HEK293 (cell line): ENCODE measurements around the gene MBLAC2.

Experiments
- CTCF ChIA-PET: fragments of 350-600 bp; formaldehyde crosslinking; extraction: SDS; loops from one replicate; lab custom pipeline; 2021; ENCODE audit warnings: antibody characterized with exemption; lab: Yijun Ruan, JAX
- POLR2A ChIA-PET: fragments of 300-600 bp; formaldehyde crosslinking; extraction: SDS; loops from one replicate; lab custom pipeline; 2020; ENCODE audit warnings: antibody characterized with exemption, inconsistent platforms; lab: Yijun Ruan, JAX
- H3K27ac ChIP-seq: fragments of 200-500 bp; sonication (Bioruptor generic); 2 replicates; pipeline ENCODE4 v1.5.1; 2014; ENCODE audit warnings: low read depth, low read length, control low read depth, inconsistent platforms; ENCODE audit errors: extremely low read depth
- H3K36me3 ChIP-seq, 2 experiments: fragments of 200-500 bp in 1 of 2; sonication (Bioruptor generic) in 1 of 2; 1 replicate in 1 of 2; 2 replicates in 1 of 2; pipeline ENCODE4 v1.5.1; 2014 to 2017; ENCODE audit warnings: inconsistent platforms in 2 of 2, low read length in 2 of 2; ENCODE audit not compliant: control insufficient read depth in 2 of 2, insufficient read depth in 1 of 2
- H3K4me1 ChIP-seq: fragments of 200-500 bp; sonication (Bioruptor generic); 2 replicates; pipeline ENCODE4 v1.5.1; 2014; ENCODE audit warnings: mild to moderate bottlenecking, low read length, inconsistent platforms; ENCODE audit not compliant: control insufficient read depth, insufficient read depth
- H3K4me3 ChIP-seq: 2 replicates; pipeline ENCODE4 v1.5.1; 2011; ENCODE audit warnings: low read depth, mild to moderate bottlenecking, control low read depth, low read length, moderate library complexity
- H3K9me3 ChIP-seq: fragments of 200-500 bp; sonication (Bioruptor generic); 2 replicates; pipeline ENCODE4 v1.5.1; 2014; ENCODE audit warnings: low read depth, low read length, inconsistent platforms; ENCODE audit not compliant: control insufficient read depth, insufficient read depth
- HOXA7 ChIP-seq: sonication (generic); formaldehyde crosslinking; IDR thresholded peaks from 2 replicates; pipeline ENCODE4 v1.8.1; 2022; ENCODE audit warnings: missing genetic modification reagents, borderline replicate concordance
- OSR2 ChIP-seq: fragments of 450-650 bp; formaldehyde crosslinking; IDR thresholded peaks from 2 replicates; pipeline ENCODE4 v1.5.1; 2016; ENCODE audit warnings: missing biosample characterization, missing genetic modification characterization
- SP2 ChIP-seq: fragments of 450-650 bp; formaldehyde crosslinking; IDR thresholded peaks from 2 replicates; pipeline ENCODE4 v1.5.1; 2016; ENCODE audit warnings: missing biosample characterization, missing genetic modification characterization
- YY2 ChIP-seq: fragments of 450-650 bp; formaldehyde crosslinking; IDR thresholded peaks from 2 replicates; pipeline ENCODE4 v1.5.1; 2016; ENCODE audit warnings: missing biosample characterization, missing genetic modification characterization
- ZNF140 ChIP-seq: fragments of 450-650 bp; formaldehyde crosslinking; IDR thresholded peaks from 2 replicates; pipeline ENCODE4 v1.5.1; 2016; ENCODE audit warnings: missing biosample characterization, missing genetic modification characterization
- ZNF561 ChIP-seq: fragments of 450-650 bp; IDR thresholded peaks from 2 replicates; pipeline ENCODE4 v1.5.1; 2018; ENCODE audit warnings: missing biosample characterization, missing genetic modification characterization, borderline replicate concordance
- ZNF610 ChIP-seq: fragments of 450-650 bp; formaldehyde crosslinking; IDR thresholded peaks from 2 replicates; pipeline ENCODE4 v1.5.1; 2016; ENCODE audit warnings: missing biosample characterization, missing genetic modification characterization, borderline replicate concordance
- ZNF670 ChIP-seq: fragments of 450-650 bp; formaldehyde crosslinking; IDR thresholded peaks from 2 replicates; pipeline ENCODE4 v1.5.1; 2016; ENCODE audit warnings: missing biosample characterization, missing genetic modification characterization, low read depth
- ZNF76 ChIP-seq: fragments of 450-650 bp; formaldehyde crosslinking; IDR thresholded peaks from 2 replicates; pipeline ENCODE4; 2016; ENCODE audit warnings: low read depth, missing biosample characterization, missing genetic modification characterization, borderline replicate concordance
- ZNF837 ChIP-seq: fragments of 450-650 bp; formaldehyde crosslinking; IDR thresholded peaks from 2 replicates; pipeline ENCODE4 v1.5.1; 2016; ENCODE audit warnings: missing biosample characterization, missing genetic modification characterization
- ZSCAN23 ChIP-seq: fragments of 450-650 bp; formaldehyde crosslinking; IDR thresholded peaks from 2 replicates; pipeline ENCODE4 v1.5.1; 2016; ENCODE audit warnings: missing biosample characterization, missing genetic modification characterization
- ZXDB ChIP-seq: fragments of 450-650 bp; formaldehyde crosslinking; IDR thresholded peaks from 2 replicates; pipeline ENCODE4 v1.5.1; 2016; ENCODE audit warnings: missing biosample characterization, missing genetic modification characterization
- TF ChIP-seq, protein P1 (sequence below): fragments of 450-650 bp; formaldehyde crosslinking; IDR thresholded peaks from 2 replicates; pipeline ENCODE4 v1.5.1; 2016; ENCODE audit warnings: missing biosample characterization, missing genetic modification characterization
- TF ChIP-seq, protein P2 (sequence below): IDR thresholded peaks from 2 replicates; pipeline ENCODE4 v1.6.1; 2011; ENCODE audit warnings: mild to moderate bottlenecking, low read depth, low read length, borderline replicate concordance
- TF ChIP-seq, protein P3 (sequence below): fragments of 450-650 bp; formaldehyde crosslinking; IDR thresholded peaks from 2 replicates; pipeline ENCODE4 v1.5.1; 2017; ENCODE audit warnings: missing biosample characterization, mild to moderate bottlenecking, missing genetic modification characterization, moderate library complexity
- TF ChIP-seq, protein P4 (sequence below): fragments of 450-650 bp; formaldehyde crosslinking; conservative IDR thresholded peaks from 2 replicates; pipeline ENCODE4 v1.5.1; 2016; ENCODE audit warnings: low read depth, missing biosample characterization, missing genetic modification characterization
- TF ChIP-seq, protein P5 (sequence below): fragments of 450-650 bp; formaldehyde crosslinking; IDR thresholded peaks from 2 replicates; pipeline ENCODE4 v1.5.1; 2016; ENCODE audit warnings: missing biosample characterization, missing genetic modification characterization
- TF ChIP-seq, protein P6 (sequence below): fragments of 450-650 bp; formaldehyde crosslinking; IDR thresholded peaks from 2 replicates; pipeline ENCODE4 v1.5.1; 2016; ENCODE audit warnings: missing biosample characterization, missing genetic modification characterization

MBLAC2 gene

DNA sequence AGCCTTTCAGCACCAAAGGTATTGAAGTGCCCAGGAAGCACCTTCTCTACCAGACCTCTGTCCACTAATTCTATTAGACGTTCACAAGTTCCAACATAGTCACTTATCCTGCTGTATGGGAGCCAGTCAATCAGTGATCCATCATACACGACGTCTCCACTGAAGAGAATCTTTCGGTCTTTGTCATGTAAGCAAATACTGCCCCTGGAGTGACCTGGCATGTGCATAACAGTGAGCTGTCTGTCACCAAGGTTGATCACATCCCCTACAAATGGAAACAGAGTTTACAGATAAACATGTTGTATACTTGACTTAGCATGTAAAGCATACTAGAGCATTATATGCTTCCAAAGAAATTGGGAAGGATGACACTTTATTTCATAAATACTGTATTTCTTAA, 13.3 kb downstream of the MBLAC2 start:
- Histone ChIP-seq H3K4me1 (no peaks in the 10 kb centered on the region), H3K9me3 (no peaks in the 10 kb centered on the region), H3K4me3 (no peak overlapping the region), H3K27ac (no peak overlapping the region), H3K36me3 (no peaks in the 10 kb centered on the region)
- POLR2A ChIA-PET = interaction anchor here (1.4 kb wide), 1 partner anchor 13 kb away, joined by 5 read pairs; the partner anchor contains the start of genes MBLAC2 and POLR3G
- TF ChIP-seq ZXDB (tag by site-specific recombination) = no peak
- no peak for TF ChIP-seq SP2 (tag by site-specific recombination)
- no peak for TF ChIP-seq OSR2 (tag by site-specific recombination)
- no peak for TF ChIP-seq ZSCAN23 (tag by site-specific recombination)
- TF ChIP-seq, protein P1, sequence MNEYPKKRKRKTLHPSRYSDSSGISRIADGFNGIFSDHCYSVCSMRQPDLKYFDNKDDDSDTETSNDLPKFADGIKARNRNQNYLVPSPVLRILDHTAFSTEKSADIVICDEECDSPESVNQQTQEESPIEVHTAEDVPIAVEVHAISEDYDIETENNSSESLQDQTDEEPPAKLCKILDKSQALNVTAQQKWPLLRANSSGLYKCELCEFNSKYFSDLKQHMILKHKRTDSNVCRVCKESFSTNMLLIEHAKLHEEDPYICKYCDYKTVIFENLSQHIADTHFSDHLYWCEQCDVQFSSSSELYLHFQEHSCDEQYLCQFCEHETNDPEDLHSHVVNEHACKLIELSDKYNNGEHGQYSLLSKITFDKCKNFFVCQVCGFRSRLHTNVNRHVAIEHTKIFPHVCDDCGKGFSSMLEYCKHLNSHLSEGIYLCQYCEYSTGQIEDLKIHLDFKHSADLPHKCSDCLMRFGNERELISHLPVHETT = no peak
- TF ChIP-seq YY2 = no peak
- CTCF ChIA-PET = interaction anchor here (0.6 to 1.2 kb wide), 6 partner anchors 16 to 182 kb away, joined by 3 to 5 read pairs (median 4); no protein-coding TSS in a partner anchor

DNA sequence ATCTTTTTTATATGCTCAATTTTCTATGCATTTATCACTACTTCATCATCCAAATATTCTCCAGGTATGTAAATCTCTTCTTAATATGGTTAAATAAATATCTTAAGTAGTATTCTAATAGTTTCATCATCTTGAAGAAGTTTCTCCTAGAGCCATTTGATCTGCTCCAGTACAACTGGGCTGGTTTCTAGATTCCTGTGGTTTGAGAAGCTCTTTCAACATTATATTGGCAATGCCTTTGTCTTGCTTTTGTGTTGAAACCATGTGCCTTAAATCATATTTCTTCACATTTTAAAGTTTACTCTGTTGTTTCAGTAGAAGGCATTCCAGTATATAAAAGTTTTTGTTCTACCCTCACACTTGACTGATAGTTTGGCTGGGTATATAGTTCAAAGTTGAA, 27.6 kb downstream of the MBLAC2 start:
- ChIA-PET CTCF (interaction anchor here (0.6 to 1.0 kb wide), 3 partner anchors 25 to 337 kb away, joined by 4 to 5 read pairs (median 5); no protein-coding TSS in a partner anchor), POLR2A (no interaction called here)
- no peak for TF ChIP-seq SP2 (tag by site-specific recombination)
- no peak for TF ChIP-seq ZNF140
- TF ChIP-seq, protein P2, sequence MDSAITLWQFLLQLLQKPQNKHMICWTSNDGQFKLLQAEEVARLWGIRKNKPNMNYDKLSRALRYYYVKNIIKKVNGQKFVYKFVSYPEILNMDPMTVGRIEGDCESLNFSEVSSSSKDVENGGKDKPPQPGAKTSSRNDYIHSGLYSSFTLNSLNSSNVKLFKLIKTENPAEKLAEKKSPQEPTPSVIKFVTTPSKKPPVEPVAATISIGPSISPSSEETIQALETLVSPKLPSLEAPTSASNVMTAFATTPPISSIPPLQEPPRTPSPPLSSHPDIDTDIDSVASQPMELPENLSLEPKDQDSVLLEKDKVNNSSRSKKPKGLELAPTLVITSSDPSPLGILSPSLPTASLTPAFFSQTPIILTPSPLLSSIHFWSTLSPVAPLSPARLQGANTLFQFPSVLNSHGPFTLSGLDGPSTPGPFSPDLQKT = no peak
- TF ChIP-seq ZNF837 = no peak
- TF ChIP-seq HOXA7 (CRISPR knock-in tag) = no peak
- TF ChIP-seq ZNF610 (tag by site-specific recombination) = no peak
- TF ChIP-seq, protein P3, sequence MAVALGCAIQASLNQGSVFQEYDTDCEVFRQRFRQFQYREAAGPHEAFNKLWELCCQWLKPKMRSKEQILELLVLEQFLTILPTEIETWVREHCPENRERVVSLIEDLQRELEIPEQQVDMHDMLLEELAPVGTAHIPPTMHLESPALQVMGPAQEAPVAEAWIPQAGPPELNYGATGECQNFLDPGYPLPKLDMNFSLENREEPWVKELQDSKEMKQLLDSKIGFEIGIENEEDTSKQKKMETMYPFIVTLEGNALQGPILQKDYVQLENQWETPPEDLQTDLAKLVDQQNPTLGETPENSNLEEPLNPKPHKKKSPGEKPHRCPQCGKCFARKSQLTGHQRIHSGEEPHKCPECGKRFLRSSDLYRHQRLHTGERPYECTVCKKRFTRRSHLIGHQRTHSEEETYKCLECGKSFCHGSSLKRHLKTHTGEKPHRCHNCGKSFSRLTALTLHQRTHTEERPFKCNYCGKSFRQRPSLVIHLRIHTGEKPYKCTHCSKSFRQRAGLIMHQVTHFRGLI (tag by site-specific recombination) = no peak
- TF ChIP-seq, protein P4, sequence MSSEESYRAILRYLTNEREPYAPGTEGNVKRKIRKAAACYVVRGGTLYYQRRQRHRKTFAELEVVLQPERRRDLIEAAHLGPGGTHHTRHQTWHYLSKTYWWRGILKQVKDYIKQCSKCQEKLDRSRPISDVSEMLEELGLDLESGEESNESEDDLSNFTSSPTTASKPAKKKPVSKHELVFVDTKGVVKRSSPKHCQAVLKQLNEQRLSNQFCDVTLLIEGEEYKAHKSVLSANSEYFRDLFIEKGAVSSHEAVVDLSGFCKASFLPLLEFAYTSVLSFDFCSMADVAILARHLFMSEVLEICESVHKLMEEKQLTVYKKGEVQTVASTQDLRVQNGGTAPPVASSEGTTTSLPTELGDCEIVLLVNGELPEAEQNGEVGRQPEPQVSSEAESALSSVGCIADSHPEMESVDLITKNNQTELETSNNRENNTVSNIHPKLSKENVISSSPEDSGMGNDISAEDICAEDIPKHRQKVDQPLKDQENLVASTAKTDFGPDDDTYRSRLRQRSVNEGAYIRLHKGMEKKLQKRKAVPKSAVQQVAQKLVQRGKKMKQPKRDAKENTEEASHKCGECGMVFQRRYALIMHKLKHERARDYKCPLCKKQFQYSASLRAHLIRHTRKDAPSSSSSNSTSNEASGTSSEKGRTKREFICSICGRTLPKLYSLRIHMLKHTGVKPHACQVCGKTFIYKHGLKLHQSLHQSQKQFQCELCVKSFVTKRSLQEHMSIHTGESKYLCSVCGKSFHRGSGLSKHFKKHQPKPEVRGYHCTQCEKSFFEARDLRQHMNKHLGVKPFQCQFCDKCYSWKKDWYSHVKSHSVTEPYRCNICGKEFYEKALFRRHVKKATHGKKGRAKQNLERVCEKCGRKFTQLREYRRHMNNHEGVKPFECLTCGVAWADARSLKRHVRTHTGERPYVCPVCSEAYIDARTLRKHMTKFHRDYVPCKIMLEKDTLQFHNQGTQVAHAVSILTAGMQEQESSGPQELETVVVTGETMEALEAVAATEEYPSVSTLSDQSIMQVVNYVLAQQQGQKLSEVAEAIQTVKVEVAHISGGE = no peak
- TF ChIP-seq, protein P5, sequence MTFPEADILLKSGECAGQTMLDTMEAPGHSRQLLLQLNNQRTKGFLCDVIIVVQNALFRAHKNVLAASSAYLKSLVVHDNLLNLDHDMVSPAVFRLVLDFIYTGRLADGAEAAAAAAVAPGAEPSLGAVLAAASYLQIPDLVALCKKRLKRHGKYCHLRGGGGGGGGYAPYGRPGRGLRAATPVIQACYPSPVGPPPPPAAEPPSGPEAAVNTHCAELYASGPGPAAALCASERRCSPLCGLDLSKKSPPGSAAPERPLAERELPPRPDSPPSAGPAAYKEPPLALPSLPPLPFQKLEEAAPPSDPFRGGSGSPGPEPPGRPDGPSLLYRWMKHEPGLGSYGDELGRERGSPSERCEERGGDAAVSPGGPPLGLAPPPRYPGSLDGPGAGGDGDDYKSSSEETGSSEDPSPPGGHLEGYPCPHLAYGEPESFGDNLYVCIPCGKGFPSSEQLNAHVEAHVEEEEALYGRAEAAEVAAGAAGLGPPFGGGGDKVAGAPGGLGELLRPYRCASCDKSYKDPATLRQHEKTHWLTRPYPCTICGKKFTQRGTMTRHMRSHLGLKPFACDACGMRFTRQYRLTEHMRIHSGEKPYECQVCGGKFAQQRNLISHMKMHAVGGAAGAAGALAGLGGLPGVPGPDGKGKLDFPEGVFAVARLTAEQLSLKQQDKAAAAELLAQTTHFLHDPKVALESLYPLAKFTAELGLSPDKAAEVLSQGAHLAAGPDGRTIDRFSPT = no peak
- TF ChIP-seq ZNF76 (tag by site-specific recombination) = no peak
- TF ChIP-seq ZSCAN23 (tag by site-specific recombination) = no peak
- TF ChIP-seq ZNF670 = no peak
- no peak for TF ChIP-seq ZNF561
- TF ChIP-seq, protein P6, sequence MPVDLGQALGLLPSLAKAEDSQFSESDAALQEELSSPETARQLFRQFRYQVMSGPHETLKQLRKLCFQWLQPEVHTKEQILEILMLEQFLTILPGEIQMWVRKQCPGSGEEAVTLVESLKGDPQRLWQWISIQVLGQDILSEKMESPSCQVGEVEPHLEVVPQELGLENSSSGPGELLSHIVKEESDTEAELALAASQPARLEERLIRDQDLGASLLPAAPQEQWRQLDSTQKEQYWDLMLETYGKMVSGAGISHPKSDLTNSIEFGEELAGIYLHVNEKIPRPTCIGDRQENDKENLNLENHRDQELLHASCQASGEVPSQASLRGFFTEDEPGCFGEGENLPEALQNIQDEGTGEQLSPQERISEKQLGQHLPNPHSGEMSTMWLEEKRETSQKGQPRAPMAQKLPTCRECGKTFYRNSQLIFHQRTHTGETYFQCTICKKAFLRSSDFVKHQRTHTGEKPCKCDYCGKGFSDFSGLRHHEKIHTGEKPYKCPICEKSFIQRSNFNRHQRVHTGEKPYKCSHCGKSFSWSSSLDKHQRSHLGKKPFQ (tag by site-specific recombination) = no peak
- H3K27ac ChIP-seq = no peak overlapping the region
- H3K4me3 ChIP-seq = no peak overlapping the region
- H3K36me3 ChIP-seq = no peaks in the 10 kb centered on the region; a peak in 1 of 3 replicates
- H3K9me3 ChIP-seq = no peaks in the 10 kb centered on the region
- H3K4me1 ChIP-seq = peaks cover 4% of the 10 kb centered on the region; the same call in 1 of the 2 replicates
